HG02610 (cell line): Measurements from ENCODE around the gene THTPA.

ENCODE experiments used
- ATAC-seq: cut with Tn5 transposase; IDR thresholded peaks from one replicate; pipeline ENCODE4 v1.9.1; 2021; ENCODE audit warnings: mild to moderate bottlenecking, moderate library complexity; ENCODE audit not compliant: unreplicated experiment

Gene THTPA

DNA sequence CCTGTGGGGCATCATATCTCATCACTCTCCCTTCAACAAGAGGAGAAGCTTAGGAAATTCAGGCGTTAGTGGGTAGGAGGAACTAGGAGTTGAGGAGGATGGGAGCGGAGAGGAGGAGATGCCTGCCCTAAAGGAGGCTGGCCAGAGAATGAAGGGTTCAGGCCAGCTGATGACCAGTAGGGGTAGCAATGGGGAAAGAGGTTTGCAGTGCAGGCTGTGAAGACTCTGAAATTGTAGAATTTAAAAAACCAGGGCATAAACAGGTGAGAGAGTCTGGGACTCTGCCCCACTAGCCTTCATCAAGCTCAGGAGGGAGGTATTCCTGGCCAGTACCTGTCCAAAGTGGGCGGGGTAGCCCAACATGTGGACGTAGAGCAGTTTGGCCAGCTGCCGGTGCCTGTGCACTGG lies 10.7 kb downstream of the THTPA start:
- no peak for ATAC-seq

DNA sequence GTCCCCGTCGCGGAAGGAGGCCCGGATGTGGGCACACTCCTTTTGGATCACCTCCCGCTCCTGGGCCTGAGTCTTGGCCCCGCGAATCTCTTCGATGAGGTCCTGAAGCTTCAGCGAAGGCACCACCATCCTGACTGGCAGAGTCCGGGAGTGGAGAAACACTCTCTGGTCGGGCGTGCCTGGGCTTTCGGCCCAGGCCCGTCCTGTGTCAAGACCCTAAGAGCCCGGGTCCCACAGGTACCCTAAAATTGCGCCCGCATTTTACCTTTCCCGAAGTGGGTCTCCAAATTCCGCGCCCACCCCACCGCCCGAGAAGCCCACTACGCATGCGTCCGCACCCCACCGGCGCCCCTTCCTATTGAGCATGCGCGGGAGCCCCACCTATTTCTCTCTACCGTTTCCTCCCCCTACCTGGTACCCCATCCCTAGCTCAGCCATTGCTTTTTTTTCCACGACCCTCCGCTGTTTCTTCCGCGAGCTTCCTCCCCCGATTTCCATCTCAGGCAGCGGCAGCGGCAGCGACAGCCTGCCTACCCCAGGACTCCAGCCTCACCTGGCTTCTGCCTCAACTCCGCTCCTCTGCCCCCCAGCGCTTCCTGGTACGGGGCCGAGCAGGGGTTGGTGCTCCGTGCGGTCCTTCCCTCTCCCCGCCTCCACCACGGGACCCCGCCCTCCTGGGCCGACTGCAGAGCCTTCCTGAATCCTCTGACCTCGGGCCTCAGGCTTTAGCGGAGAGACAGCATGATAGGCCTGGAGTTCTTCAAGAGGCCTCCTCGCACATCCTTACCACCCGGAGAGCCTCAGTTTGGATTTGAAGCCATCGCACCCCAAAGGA lies 11.3 kb downstream of the THTPA start, which contains the start of gene AP1G2:
Gene AP1G2, minus strand, starts transcription at position 606 of the 835 bp plus-strand sequence. Its CDS starts 477 bp downstream, at position 129.
- ATAC-seq, result peak; percentile 86

DNA sequence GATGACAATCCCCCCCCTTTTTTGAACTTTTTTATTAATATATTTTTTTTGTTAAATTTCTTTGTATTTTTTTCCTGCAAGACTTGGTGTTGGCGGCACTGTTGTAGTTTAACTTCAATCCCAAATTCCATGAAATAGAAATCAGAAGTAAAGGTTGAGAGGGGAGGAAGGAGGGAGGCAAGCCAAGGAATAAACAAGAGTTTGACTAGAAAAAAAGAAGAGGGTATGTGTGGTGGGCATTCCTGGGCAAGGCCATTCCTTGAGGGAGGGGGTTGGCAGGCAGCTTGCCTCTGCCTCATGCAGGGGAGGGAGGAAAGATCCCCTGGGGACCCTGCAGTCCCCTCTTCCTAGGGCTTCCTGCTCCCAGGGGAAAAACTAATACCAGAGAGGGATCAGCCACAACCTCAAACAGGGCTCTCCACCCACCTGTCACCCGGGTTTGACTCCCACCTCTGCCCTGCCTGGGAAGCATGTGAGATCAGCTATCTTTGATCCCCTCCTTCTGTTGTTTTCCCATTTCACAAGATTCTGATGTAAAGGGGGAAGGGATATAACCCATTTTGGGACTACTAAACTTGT lies 12.0 kb downstream of the THTPA start:
- no peak for ATAC-seq

DNA sequence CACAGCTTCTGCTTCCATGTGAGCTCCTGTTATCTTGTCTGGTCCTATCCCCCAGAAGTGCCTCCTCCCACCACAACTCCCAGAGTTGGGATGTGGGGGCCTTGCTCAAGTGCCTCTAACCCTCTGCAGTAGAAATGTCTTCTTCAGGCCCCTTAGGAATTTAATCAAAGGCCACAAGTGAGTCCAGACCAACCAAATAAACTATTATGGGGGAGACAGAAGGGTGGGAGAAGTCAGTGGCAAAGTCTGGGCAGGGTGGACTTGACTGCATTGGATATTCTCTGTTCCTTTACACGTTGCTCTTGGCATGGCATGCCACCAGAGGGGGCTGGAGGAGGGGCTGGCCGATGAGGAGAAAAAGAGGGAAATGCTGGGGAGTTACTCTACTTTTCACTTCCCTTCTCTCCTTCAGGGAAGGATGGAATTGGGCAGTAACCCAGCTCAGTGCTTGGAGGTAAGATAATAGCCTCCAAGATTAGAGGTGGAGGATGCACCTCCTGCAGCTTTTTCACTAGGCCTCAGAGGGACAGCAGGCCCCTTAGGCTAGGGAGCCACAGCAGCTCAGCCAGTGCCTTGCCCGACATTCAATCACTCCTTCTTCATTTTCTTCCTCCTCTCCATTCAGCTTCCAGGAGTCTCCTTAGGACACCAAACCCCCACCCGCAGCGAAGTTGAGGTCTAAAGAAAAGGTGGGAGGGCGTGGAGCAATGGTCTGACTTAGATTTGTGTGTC lies 12.7 kb downstream of the THTPA start:
- no peak for ATAC-seq

DNA sequence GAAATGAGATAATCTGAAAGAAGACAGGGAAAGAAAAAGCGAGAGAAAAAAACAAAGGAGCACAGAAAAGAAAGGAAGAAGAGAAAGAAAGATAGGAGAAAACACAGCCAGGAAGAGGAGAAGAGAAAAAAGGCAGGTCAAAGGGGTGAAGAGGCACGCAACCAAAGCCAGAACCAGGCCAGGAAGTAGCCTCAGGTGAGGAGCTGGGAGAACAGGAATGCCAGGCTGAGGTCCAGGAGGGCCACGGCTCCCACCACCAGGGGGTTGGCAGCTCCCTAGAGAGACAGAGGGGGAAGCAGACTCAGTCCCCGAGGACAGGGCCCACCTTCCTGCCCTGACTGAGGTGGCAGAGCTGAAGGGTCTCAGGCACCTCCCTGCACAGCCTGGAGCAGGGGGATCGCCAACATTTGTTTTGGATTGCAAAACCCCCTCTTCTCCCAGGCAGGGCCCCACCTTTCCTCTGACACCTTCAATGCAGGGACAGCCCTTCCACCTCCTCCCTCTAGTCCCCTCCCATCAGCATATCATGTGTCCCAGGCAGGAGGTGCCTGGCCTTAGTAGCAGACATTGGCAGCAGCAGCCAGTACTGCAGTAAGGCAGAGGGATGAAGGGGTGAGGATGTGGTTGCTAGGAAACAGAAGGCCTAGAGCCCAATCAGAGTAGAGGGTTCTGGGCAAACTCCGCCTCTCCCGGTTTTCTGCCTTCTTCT lies 13.5 kb downstream of the THTPA start:
- ATAC-seq, result no peak

DNA sequence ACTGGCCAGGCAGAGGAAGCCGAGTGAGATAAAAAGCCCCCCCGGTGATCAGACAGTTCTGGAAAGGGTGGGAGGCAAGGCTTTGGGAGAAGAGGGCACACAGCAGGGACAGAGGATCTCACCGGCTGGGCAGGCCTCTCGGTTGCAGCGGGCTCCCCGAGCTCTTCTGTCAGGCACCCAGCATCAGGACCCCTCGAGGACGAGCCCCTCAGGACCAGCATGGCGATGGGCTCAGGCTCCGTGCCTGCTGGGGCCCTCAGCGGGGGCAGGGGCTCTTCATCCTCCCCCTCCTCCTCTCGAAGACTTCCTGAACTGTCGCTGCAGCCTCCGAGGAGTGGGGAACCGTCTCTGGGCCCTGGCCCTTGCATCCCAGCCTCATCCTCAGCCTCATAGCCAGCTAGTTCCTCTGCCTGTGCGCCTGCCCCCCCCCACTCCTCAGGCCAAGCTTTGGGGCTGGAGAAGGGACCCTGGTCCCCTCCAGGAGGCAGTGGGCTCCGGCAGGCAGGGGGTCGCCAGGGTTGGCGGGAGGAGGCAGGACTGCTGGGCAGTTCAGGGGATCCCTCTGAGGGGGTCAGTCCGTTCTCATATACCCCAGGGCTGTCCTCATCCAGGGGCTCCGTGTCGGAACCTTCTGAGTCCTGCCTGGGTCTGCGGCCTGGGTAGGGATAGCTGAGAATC lies 14.9 kb downstream of the THTPA start:
- no peak for ATAC-seq

DNA sequence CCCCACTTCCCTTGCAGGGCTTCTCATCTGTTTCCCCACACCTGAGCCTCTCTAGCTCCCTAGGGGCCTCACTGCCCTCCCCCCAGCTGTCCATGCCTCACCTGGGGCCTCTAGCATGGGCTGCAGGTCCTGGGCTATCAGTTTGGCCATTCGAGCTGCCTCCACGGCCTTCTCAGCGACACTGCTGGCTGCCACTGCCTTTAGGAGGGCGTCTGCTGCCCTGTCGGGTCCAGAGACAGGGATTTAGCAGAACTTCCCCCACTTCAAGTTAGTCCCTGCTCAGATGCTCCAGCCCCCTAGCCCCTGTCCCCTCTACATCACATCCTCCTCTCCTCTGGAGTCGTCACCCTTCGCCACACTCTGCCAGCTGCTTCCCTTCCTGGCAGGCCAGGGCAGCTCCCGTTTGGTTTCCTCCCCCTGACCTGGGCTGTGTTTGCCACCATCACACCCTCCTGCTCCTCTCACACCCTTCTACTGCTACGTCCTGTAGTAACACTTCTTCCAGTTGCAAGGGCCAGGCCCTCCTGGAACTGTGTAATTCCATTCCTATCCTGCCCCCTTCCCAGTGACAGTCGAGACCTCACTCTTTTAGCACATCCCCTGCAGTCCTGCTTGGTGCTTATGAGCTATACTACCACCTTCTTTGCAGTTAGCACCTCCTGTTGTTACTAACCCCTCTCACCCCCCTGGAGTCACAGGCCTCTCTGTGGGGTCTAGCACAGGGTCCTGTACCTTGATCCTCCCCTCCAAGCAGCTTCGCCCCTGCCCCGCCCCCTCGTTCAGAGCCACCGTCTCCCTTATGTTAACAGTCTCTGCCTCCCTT lies 15.8 kb downstream of the THTPA start:
- ATAC-seq, result no peak

DNA sequence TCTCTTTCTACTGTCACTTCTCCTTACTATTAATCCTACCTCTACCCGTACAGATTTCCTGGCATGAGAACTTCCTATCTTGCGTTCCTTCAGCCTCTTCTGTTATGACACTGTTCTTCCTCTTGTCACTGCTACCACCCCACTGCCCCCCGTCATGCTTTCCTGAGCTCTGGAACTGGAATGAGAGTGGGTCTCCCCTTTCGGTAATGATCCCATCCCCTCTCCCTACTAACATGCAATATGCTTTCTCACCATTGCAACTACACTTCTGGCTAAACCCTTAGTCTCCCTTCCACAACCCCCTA lies 16.4 kb downstream of the THTPA start:
- no peak for ATAC-seq

DNA sequence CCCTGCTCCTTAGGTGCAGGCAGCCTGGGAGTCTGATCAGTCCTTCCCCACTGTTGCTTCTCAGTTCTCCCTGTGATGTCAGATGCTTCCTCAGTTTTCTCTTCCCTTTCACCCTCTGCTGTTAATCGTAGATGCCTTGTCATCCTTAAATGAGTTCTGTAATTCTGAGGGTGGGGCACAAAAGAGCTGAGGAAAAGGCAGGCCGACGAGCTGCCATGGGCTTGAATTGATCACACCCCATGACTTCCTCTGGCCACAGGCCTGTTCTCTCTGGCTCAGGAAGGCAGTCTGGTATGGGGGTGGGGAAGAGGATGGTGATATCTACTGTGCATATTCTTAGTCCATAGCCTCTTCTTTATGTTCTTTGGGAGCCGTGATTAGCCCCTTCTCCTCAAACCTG lies 16.8 kb downstream of the THTPA start:
- no peak for ATAC-seq

DNA sequence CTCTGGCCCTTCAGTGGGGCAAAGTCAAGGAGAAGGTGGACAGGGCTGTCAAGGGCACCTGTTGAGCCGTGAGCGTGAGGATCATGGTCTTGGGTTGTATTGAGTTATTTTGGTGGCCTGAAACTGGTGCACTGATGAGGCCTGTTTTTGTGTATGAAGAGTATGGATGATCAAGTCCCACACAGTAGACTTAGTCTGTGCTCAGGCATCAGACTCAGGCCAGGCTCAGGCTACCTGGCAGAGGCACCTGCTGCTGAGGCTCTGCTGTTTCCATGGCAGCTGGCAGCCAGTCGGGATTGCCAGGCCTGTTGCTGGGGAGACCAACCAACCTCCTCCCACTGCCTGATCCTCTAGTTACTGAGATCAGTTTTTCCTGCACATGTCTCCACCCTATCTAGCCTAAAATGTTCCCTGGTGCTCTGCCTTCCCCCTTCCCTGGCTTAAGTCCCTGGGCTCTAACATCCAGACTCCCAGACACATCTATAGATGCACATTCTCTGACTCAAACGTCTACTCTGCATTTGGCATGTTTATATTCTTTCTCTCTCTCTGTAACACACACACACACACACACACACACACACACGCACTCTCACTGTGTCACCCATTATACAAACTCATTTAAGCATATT lies 17.4 kb downstream of the THTPA start:
- no peak for ATAC-seq

DNA sequence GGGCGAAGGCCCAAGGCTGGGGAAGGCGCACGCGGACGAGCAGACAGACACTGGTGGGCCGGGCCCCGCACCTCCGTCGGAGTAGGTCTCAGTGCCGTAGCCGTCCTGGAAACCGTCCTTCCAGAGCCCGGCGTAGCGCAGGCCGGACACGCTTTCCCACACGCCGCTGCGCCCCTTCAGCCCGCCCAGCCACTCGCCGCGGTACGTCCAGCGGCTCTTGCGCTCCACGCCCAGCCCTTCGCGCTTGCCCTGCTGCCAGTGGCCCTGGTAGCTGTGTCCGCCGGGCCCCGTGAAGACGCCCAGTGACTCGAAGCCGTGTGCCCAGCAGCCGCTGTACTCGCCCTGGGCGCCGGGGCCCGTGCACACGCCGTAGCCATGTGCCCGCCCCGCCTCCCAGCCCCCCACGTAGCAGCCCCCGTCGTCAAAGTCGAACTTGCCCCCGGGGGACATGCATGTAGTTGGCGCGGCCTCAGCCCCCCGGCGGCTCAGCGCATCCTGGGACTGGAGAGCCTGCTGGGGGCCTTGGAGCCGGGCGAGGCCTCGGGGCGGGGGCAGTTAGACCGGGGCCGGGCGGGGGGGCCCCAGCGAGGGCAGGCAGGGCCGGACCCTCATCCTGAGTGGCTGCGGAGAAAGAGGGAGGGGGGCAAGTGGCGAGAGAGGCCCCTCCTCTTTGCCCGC lies 21.1 kb downstream of the THTPA start:
- no peak for ATAC-seq

DNA sequence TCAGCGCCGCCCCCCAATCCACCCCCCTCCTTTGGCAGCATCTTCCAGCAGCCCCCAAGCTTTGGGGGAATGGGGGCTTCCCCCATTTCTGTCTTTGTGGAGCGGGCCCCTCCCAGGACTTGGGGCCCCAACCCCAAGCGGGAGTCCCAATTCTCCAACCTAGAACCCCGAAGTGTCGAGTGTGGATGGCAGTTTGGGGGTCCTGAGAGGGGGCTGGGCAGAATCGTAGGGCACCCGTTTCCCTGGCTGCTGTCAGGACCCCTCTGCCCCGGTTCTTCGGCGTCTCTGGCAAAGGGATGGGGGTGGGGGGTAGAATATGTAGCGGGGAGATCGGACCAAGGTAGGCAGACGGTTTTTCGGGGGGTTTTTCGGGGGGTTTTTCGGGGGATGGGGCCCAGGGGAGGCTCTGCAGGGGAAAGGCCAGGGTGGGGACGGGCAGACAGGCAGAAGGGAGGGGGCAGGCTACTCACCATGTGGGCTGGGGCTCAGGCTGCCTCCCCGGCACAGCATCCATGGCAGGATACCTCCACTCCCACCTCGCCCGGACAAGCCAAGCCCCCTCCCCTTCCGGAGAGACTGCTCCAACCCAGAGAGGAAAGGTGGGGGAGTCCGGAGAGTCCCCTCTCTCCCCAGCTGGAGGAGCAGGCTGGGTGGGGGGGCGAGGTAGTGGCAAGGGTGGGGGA lies 21.8 kb downstream of the THTPA start:
- no peak for ATAC-seq

DNA sequence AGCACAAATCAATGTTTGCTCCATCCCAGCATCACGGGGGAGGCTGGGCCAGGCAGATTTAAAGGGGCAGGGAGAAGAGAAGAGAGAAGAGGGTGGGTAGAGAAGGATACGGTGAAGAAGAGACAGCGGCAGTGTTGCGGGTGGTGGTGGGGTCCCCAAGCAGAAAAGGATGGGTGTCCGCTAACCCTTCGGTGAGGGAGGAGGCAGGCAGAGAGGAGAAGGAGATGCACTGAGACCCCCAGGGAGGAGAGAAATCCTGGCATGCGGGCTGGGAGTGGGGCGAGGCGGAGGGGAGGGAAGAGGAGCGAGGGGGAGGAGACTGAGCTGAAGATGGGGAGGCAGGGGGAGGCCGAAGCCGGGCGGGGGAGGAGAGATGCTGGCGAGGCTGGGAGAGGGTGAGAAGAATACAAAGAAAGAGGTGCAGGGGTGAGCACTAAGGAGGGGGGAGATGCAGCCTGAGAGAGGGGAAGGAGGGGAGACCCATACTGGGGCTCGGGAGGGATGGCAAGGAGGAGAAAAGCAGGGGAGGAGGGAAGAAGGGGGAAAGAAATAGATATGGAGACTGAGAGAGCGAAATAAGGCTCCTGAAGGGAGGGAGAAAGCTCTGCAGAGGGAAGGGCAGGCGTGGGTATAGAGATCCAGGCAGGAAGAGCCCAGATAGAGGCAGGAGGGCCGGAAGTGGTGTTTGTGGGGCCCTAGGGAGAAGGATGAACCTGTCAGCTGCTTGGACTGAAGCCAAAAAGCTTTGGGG lies 22.7 kb downstream of the THTPA start, which contains the start of gene JPH4:
Gene JPH4, minus strand, starts transcription at position 231 of the 751 bp plus-strand sequence. CDS start 1,337 bp downstream, outside the sequence.
- no peak for ATAC-seq

DNA sequence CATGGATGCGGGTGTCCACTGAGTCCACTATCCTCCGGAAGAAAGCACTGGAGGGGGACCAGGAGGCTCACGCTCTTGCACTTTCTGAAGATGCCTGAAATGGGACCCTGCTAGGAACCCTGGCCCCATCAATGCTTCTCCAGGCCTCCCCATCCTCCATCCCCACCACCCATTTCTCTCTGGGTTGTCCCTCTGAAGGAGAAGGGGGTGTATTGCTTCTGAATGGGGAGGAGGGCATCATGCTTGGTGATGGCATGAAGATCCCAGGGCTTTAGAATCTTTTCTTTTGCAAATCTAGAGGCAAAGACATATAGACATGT lies 23.2 kb downstream of the THTPA start:
- ATAC-seq, result no peak

DNA sequence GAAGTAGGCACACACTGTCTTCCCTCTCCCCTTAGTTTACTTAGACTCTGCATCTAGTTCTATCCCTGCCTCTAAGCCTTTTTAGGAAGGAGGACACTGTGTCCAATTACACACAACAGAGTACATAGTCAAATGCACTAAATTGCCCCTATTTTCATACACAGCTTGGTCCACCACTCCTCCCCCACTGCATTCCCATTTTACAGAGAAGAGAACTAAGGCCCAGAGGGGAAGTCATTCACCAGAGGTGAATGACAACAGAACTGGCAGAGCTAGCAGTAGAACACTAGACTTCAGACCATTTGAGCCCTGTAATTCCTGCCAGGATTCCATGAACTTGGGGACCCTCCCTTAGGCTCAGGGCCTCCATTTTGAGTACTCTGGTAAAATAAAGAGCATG lies 23.7 kb downstream of the THTPA start:
- ATAC-seq, result no peak

DNA sequence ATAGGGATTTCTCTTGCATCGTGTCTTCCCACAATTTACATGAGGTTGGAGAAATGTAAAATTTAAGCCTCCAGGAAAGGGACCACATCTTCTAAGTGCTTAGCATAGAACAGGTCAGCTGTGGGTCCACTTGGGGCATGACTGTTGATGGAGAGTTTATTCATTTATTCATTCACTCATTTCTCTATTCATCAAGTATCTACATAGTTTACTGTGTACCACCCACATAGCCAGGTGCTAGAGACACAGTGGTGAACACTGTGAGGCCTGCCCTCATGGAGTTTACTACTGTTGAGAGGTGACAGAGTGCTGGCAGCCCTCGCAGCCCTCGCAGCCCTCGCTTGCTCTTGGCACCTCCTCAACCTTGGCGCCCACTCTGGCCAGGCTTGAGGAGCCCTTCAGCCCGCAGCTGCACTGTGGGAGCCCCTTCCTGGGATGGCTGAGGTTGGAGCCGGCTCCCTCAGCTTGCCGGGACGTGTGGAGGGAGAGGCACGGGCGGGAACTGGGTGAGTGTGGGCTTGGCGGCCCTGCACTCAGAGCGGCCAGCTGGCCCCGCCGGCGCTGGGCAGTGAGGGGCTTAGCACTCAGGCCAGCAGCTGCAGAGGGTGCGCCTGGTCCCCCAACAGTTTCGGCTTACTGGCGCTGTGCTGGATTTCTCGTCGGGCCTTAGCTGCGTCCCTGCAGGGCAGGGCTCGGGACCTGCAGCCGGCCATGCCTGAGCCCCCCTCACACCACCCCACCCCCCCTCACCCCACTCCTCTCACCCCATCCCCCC lies 24.3 kb downstream of the THTPA start:
- no peak for ATAC-seq

DNA sequence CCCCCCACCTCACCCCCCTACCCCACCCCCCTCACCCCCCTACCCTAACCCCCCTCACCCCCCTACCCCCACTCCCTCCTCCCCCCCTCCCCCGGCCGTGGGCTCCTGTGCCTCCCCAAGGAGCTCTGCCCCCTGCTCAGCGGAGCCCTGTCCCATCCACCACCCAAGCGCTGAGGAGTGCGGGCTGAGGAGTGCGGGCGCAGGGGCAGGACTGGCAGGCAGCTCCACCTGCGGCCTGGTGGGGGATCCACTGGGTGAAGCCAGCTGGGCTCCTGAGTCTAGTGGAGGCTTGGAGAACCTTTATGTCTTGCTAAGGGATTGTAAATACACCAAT lies 24.8 kb downstream of the THTPA start:
- ATAC-seq, result no peak
